Fibroblast of skin of abdomen (primary cell): ENCODE data around the gene PLA2G4B.
A peak's percentile ranks its signal among the peaks of the same experiment; 100 is the strongest.

Experiments
- DNase-seq: peaks from one replicate; pipeline ENCODE4 v3.0.0-alpha.2; 2013

PLA2G4B gene

DNA sequence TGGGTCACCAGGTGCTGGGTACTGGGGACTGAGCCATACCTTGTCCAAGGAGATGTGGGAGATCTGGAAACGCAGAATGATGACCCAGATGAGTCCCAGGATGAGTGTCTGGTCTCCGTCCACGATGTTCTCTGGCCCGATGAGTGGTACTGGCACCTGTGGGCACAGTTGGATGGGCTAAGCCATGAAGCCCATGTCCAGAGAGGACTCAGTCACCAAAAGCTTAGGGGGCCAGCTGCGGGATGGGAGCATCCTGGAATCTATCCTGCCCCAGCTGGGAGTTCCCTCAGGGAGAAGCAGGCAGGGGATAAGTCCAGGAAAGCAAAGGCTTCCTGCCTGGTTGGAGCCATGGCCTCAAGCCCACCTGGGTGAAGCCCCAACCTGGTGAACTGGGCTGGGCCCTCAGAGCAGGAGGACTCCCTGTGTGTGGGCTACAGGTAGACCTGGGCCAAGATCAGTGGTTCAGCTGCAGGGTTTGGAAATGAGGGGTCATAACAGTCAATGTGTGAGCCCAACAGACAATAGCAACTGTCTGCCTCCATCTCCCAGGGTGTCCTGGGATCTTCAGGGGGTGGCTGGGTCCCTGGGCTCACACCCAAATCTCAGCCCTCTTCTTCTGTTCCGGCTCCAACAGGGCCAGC, 51.5 kb downstream of the PLA2G4B start:
- DNase-seq, result no peak

DNA sequence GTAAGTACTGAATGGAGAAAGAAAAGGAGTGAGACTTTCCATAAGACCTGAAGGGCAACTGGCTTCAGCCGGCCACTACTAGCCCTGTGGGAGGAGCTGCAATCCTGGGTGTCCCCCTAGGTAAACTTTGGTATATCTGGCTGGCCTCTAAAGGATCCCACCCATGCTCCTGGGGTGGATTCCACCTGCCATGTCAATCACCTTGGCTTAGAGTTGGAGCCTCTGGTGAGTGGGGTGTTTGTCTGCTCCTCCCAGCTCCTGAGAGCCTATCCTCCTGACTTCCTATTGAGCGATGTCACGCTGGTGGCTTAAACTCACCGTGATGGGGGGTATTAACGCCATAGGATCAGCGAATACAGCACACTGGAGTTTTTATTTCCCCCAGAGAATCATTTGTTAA, 52.6 kb downstream of the PLA2G4B start:
- DNase-seq, result no peak

- no peak for DNase-seq
These were observed 53.3 kb downstream of the PLA2G4B start for GRCh38 chr15:41891946-41892345.

DNA sequence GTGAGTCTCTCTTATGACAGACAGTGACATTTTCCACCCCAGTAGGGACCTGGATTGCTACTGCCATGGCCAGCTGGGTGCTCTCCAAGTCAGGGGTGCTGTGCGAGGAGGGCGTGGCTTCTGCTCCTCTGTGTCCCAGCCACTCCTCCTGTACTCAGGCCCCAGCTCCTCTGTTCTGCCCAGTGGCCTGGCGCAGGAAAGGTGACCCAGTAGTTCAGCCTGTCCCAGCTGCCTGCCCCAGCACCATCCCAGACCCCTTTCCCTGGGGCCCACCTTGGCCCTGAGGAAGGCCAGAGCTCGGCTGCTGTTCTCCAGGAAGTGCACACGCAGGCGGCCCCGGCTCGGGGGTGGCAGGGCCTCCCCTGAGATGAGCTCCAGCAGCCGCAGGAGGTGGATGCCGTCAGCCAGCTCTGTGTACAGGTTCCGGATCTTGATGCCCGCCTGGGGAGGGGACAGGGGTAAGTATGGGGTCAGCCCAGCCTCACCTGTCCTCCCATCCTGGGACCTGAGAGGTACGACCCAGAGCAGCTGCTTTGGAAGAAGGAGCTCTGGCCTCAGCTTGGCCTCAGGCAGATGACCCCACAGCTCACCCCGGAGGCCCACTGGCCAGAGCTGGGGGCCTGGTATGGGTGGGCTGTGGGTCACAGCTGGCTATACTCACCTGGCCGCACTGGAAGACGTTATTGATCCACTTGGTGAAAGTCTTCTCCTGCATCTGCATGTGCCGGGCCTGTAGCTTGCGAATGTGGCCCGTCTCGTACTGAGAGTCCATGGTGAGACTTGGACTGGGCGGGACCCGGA, 54.2 kb downstream of the PLA2G4B start:
- DNase-seq, result no peak

GRCh38 chr15:41893422-41894250, 55.0 kb downstream of the PLA2G4B start, which contains the start of gene SPTBN5:
Gene SPTBN5, minus strand, starts transcription at chr15:41894053. Its CDS starts 556 bp downstream, at chr15:41893497.
- no peak for DNase-seq

GRCh38 chr15:41894251-41894790, 55.7 kb downstream of the PLA2G4B start:
- DNase-seq, result no peak

GRCh38 chr15:41894791-41895463, 56.3 kb downstream of the PLA2G4B start:
- peak; percentile 82 for DNase-seq

GRCh38 chr15:41895491-41895890, 56.8 kb downstream of the PLA2G4B start:
- DNase-seq, result no peak

- no peak for DNase-seq
These were observed 57.3 kb downstream of the PLA2G4B start for GRCh38 chr15:41895957-41896356.

GRCh38 chr15:41896566-41896965, 57.9 kb downstream of the PLA2G4B start:
- DNase-seq, result no peak

DNA sequence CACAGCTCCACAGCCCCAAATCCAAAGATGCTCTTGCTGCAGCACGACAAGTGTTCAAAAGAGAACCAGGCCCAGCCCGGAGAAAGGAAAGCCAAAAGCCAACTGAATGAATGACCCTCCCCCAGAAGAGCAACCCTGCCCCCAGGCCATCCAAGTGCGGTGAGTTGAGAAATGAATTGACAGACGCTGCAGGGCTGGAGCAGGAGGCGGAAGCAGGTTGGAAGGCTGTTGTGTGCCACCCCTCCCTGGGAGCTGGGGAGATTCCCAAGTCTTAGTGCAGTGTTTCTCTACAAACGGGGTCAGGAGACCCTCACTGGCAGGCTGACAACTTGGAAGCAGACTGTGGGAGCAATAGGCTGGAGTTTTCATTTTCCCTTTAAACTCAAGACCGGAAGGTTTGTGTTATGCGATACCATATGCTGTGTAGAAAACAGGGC, 58.7 kb downstream of the PLA2G4B start:
- no peak for DNase-seq
